Hepatocyte (in vitro differentiated cells): ENCODE results near the gene DSCAM.

Experiments used
- EZH2 ChIP-seq: fragments of 200-600 bp; sonication (generic); IDR thresholded peaks from 2 replicates; pipeline ENCODE4 v1.6.1; 2016; ENCODE audit warnings: antibody characterized with exemption, mild to moderate bottlenecking, borderline replicate concordance
- EZH2phosphoT487 ChIP-seq: fragments of 200-600 bp; sonication (generic); IDR thresholded peaks from one replicate; pipeline ENCODE4 v1.6.1; 2018; ENCODE audit warnings: antibody characterized with exemption, mild to moderate bottlenecking, low read depth, moderate library complexity; ENCODE audit not compliant: unreplicated experiment, severe bottlenecking
- TF ChIP-seq, protein P1 (sequence below): fragments of 200-600 bp; sonication (generic); IDR thresholded peaks from 2 replicates; pipeline ENCODE4 v1.5.1; 2016; ENCODE audit warnings: antibody characterized with exemption, mild to moderate bottlenecking; ENCODE audit not compliant: poor library complexity

DNA sequence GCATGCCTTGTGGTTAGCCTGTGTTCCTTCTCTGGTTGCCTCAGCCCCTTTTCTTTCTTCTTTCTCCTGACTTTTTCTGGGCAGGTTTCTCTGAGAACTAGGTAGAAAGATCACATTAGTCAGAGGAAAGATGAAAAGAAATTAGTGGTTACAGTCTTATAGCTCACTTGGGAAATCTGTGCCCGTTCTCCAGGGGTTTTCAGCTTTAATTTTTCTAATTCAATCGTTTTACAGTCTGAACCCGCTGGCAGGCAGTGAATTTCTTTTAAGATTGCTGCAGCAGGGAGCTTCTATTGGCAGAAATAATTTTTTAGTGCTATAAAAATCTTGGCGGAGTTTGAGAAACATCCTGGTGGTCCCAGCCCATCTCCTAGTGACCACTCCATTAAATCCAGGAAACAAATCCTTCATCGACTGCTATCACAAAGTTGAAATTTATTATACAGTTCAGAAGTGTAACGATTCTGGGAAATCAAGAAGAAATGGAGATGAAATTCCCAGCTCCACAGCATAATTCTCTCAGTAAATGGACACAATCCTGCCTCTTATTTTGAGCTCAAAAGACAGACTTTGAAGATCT is 866.6 kb downstream of the DSCAM start:
- TF ChIP-seq, protein P1, sequence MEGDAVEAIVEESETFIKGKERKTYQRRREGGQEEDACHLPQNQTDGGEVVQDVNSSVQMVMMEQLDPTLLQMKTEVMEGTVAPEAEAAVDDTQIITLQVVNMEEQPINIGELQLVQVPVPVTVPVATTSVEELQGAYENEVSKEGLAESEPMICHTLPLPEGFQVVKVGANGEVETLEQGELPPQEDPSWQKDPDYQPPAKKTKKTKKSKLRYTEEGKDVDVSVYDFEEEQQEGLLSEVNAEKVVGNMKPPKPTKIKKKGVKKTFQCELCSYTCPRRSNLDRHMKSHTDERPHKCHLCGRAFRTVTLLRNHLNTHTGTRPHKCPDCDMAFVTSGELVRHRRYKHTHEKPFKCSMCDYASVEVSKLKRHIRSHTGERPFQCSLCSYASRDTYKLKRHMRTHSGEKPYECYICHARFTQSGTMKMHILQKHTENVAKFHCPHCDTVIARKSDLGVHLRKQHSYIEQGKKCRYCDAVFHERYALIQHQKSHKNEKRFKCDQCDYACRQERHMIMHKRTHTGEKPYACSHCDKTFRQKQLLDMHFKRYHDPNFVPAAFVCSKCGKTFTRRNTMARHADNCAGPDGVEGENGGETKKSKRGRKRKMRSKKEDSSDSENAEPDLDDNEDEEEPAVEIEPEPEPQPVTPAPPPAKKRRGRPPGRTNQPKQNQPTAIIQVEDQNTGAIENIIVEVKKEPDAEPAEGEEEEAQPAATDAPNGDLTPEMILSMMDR: no peak
- TF ChIP-seq EZH2 (no peak), EZH2phosphoT487 (no peak)
